ENCODE data around the gene HLCS. TPM values are rescaled to one million over a fixed set of nuclear protein-coding genes. Genes with fewer than 3 reads are reported as not detected.

The HLCS gene
- total RNA-seq, 1 donor from 2014 or later = 25.0 TPM

DNA sequence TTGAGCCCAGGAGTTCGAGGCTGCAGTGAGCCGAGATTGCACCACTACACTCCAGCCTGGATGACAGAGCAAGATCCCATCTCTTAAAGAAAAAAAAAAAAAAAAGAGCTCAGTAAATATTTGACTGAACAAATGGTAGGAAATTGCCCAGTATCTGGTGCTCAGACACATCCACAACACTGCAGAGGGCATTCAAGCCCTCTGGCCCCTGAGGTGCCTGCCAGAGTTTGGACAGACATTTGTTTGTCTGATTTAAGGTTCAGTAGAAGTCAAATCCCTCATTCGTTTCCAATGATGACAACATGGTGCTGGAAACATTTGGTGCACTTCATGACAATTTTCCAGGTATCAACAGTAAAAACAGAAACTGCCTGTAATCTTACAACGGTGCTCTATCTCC lies 86.6 kb downstream of the HLCS start:
- H3F3A ChIP-seq (ENCODE audit: low read depth) = no peaks in the 10 kb centered on the region
- no peaks in the 10 kb centered on the region for H3K27me3 ChIP-seq
- H3K9ac ChIP-seq = no peak overlapping the region
- H4K20me1 ChIP-seq (ENCODE audit: low read depth) = no peaks in the 10 kb centered on the region
- no peak overlapping the region for H3K4me2 ChIP-seq
- Mint-ChIP-seq H3K27me3 (ENCODE audit: insufficient read depth, low read depth) (peaks cover 5% of the 10 kb centered on the region), H3K4me1 (no peaks in the 10 kb centered on the region), H3K4me3 (no peak overlapping the region), H3K9me3 (peaks cover 44% of the 10 kb centered on the region), H3K36me3 (peaks cover 41% of the 10 kb centered on the region), H3K27ac (no peak overlapping the region)
- H2AFZ ChIP-seq (replicated peaks) = no peak overlapping the region
- DNase-seq (ENCODE audit: low spot score) = no peak
- no peak overlapping the region for H3K27ac ChIP-seq
- no peaks in the 10 kb centered on the region for H3K79me2 ChIP-seq (ENCODE audit: low read depth)
- TF ChIP-seq, protein P1, sequence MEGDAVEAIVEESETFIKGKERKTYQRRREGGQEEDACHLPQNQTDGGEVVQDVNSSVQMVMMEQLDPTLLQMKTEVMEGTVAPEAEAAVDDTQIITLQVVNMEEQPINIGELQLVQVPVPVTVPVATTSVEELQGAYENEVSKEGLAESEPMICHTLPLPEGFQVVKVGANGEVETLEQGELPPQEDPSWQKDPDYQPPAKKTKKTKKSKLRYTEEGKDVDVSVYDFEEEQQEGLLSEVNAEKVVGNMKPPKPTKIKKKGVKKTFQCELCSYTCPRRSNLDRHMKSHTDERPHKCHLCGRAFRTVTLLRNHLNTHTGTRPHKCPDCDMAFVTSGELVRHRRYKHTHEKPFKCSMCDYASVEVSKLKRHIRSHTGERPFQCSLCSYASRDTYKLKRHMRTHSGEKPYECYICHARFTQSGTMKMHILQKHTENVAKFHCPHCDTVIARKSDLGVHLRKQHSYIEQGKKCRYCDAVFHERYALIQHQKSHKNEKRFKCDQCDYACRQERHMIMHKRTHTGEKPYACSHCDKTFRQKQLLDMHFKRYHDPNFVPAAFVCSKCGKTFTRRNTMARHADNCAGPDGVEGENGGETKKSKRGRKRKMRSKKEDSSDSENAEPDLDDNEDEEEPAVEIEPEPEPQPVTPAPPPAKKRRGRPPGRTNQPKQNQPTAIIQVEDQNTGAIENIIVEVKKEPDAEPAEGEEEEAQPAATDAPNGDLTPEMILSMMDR (IDR thresholded peaks at IDR 0.05) = no peak
- TF ChIP-seq EZH2 (IDR thresholded peaks at IDR 0.05) = no peak
- TF ChIP-seq EZH2phosphoT487 (IDR thresholded peaks at IDR 0.05) = no peak
- no peak overlapping the region for H3K4me3 ChIP-seq
- no peaks in the 10 kb centered on the region for H3K4me1 ChIP-seq
- H3K9me3 ChIP-seq (ENCODE audit: low read depth) = peaks cover 11% of the 10 kb centered on the region
- peaks cover 19% of the 10 kb centered on the region for H3K36me3 ChIP-seq

DNA sequence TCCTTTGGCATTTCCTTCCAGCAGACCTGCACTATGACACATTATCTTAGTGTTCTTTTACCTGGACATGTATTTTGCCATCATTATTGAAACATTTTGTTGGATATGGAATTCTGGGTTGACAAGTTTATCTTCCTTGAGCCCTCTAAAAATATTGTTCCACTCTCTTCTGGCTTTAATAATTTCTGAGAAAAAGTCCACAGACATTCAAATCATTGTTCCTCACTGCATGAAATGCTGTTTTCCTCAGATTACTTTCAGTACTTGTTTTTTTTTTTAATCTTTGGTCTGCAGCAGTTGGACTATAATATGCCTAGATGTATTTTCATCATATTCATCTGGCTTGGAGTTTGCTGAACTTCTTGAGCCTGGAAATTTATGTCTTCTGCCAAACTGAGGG lies 88.7 kb downstream of the HLCS start:
- TF ChIP-seq EZH2phosphoT487 (IDR thresholded peaks at IDR 0.05) (no peak), EZH2 (IDR thresholded peaks at IDR 0.05) (no peak)
- TF ChIP-seq, protein P1 (IDR thresholded peaks at IDR 0.05) = no peak
- Histone ChIP-seq H3K9me3 (ENCODE audit: low read depth) (peaks cover 10% of the 10 kb centered on the region), H2AFZ (replicated peaks) (no peak overlapping the region), H3K27ac (no peak overlapping the region), H3K4me3 (no peak overlapping the region), H3K4me1 (no peaks in the 10 kb centered on the region), H4K20me1 (ENCODE audit: low read depth) (no peaks in the 10 kb centered on the region), H3K27me3 (no peaks in the 10 kb centered on the region), H3K36me3 (peaks cover 15% of the 10 kb centered on the region), H3K9ac (no peak overlapping the region), H3K79me2 (ENCODE audit: low read depth) (no peaks in the 10 kb centered on the region), H3F3A (ENCODE audit: low read depth) (no peaks in the 10 kb centered on the region), H3K4me2 (no peak overlapping the region)
- Mint-ChIP-seq H3K4me1 (no peaks in the 10 kb centered on the region), H3K4me3 (no peak overlapping the region), H3K27me3 (ENCODE audit: insufficient read depth, low read depth) (peaks cover 2% of the 10 kb centered on the region), H3K9me3 (peaks cover 30% of the 10 kb centered on the region), H3K36me3 (peaks cover 33% of the 10 kb centered on the region), H3K27ac (no peak overlapping the region)
- DNase-seq (ENCODE audit: low spot score) = no peak

DNA sequence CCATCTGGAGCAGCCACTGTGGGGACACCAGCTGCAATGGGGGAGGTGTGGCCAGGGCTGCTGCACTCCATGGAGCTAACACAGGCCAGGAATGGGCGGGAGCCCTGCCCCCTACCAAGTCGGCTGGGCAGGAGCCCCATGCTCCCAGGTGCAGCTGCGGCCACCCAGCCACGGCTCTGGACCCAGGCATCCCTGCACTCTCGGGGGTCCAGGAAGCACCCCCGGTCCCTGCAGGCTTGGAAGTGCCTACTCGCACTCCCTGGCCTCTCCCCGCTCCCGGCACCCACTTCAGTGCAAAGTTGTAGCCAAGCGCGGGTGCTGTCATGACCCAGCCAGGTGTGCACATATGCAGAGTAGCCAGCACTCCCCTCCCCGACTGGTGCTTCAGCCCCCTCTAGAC lies 91.8 kb downstream of the HLCS start:
- no peaks in the 10 kb centered on the region for H4K20me1 ChIP-seq (ENCODE audit: low read depth)
- no peak overlapping the region for H3K27ac Mint-ChIP-seq
- H3K4me1 ChIP-seq = peaks cover 4% of the 10 kb centered on the region
- H3K79me2 ChIP-seq (ENCODE audit: low read depth) = no peaks in the 10 kb centered on the region
- peaks cover 15% of the 10 kb centered on the region for H3K36me3 ChIP-seq
- no peak overlapping the region for H3K4me3 Mint-ChIP-seq
- H3K9me3 ChIP-seq (ENCODE audit: low read depth) = peaks cover 10% of the 10 kb centered on the region
- peaks cover 18% of the 10 kb centered on the region for H3K9me3 Mint-ChIP-seq
- no peak overlapping the region for H3K9ac ChIP-seq
- DNase-seq (ENCODE audit: low spot score) = no peak
- H3K4me1 Mint-ChIP-seq = no peaks in the 10 kb centered on the region
- H3F3A ChIP-seq (ENCODE audit: low read depth) = no peaks in the 10 kb centered on the region
- H2AFZ ChIP-seq (replicated peaks) = no peak overlapping the region
- peaks cover 2% of the 10 kb centered on the region for H3K27me3 Mint-ChIP-seq (ENCODE audit: insufficient read depth, low read depth)
- no peaks in the 10 kb centered on the region for H3K27me3 ChIP-seq
- H3K27ac ChIP-seq = no peak overlapping the region
- TF ChIP-seq, protein P1 (IDR thresholded peaks at IDR 0.05) = no peak
- no peak for TF ChIP-seq EZH2 (IDR thresholded peaks at IDR 0.05)
- no peak for TF ChIP-seq EZH2phosphoT487 (IDR thresholded peaks at IDR 0.05)
- H3K4me3 ChIP-seq = no peak overlapping the region
- H3K36me3 Mint-ChIP-seq = peaks cover 22% of the 10 kb centered on the region
- no peak overlapping the region for H3K4me2 ChIP-seq
